GM12891 (cell line): ENCODE data around the gene HOXB3.
A peak's percentile ranks its signal among the peaks of the same experiment; 100 is the strongest.

Experiments used
- DNase-seq: peaks from one replicate; pipeline ENCODE4 v3.0.0; 2011; ENCODE audit warnings: low spot score; ENCODE audit not compliant: insufficient read length
- FAIRE-seq: peaks from 2 replicates; lab custom pipeline; 2011; peaks lifted over from hg19 to GRCh38; lab: Jason Lieb, UNC
- PAX5 ChIP-seq: IDR thresholded peaks from 2 replicates; pipeline ENCODE4 v1.6.1; 2011; ENCODE audit warnings: low read length, moderate library complexity, mild to moderate bottlenecking; ENCODE audit not compliant: insufficient read depth, severe bottlenecking
- POLR2A ChIP-seq: IDR thresholded peaks from 2 replicates; pipeline ENCODE4 v1.6.1; 2011; ENCODE audit warnings: low read depth, low read length, control low read depth
- POLR2AphosphoS5 ChIP-seq: IDR thresholded peaks from 2 replicates; pipeline ENCODE4 v1.6.1; 2011; ENCODE audit warnings: low read depth, low read length, control low read depth
- POU2F2 ChIP-seq: IDR thresholded peaks from 2 replicates; pipeline ENCODE4 v1.6.1; 2011; ENCODE audit warnings: low read depth, mild to moderate bottlenecking, control low read depth, low read length, moderate library complexity
- SPI1 ChIP-seq: IDR thresholded peaks from 2 replicates; pipeline ENCODE4 v1.6.1; 2011; ENCODE audit warnings: low read depth, low read length, control low read depth
- TAF1 ChIP-seq: IDR thresholded peaks from 2 replicates; pipeline ENCODE4 v1.6.1; 2011; ENCODE audit warnings: low read depth, low read length, control low read depth

Gene HOXB3

DNA sequence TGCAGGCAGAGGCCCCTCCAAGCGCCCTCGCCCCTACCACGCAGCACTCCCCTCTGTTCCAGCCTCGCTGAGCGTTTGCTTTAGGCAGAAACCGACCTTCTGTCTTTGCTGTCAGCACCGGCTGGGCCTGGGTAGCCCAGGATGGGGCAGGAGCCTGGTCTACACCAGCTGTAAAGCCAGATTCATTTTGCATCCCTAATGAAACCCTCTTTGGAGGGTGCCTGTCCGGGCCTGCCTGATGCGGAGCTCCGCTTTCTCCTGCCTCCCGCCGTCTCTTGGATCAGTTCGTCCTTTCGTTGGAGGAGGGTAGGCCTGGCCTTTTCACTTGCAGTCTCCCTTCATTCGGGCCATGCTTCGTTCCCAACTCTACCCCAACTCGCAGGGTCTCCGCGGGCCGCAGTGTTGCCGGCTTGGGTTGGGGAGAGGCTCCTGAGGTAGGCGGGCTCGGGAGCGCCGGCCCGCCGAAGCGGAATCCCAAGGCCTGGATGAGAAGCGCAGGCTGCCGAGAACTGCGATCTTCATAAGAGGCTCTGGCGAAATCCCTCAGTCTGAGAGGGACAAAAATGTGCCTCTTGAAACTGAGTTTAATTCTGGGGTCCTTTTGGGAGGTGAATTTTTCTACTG, 29.9 kb upstream of the HOXB3 start:
- DNase-seq (no peak), FAIRE-seq (no peak)
- TF ChIP-seq SPI1: no peak
- TF ChIP-seq POLR2AphosphoS5: no peak
- TF ChIP-seq TAF1: no peak
- no peak for TF ChIP-seq PAX5
- no peak for TF ChIP-seq POLR2A
- no peak for TF ChIP-seq POU2F2

DNA sequence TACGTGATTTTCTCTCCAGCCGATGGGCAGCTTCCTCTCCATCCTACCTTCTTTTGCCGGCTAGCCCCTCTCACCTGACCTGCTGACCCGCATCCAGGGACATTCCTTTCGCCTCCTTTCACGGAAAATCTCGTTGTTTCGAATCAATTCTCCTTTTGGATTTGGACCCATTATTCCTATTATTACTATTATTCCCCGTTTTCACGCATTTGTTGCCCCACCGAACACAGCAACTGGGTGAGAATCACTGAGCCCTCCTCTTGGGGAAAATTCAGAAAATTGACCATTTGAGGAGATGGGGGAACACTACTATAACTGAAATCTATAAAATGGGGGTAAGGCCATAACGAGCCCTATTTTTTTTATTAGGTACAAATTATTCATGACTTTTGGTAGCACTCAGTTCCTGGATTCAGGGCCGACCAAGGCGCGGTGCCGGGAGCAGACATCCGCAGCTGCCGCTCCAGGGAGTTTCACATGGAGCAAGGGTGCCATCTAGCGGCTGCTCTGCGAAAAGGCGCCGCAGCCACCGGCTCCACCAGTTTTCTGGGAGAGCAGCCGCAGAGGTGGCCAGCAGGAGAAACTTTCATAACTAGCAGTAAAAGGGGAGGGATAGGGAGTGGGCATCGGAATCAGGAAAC, 28.3 kb upstream of the HOXB3 start:
- FAIRE-seq (peak; percentile 93), DNase-seq (peak; percentile 91)
- TF ChIP-seq POLR2AphosphoS5: no peak
- no peak for TF ChIP-seq SPI1
- no peak for TF ChIP-seq POLR2A
- TF ChIP-seq TAF1: no peak
- no peak for TF ChIP-seq POU2F2

DNA sequence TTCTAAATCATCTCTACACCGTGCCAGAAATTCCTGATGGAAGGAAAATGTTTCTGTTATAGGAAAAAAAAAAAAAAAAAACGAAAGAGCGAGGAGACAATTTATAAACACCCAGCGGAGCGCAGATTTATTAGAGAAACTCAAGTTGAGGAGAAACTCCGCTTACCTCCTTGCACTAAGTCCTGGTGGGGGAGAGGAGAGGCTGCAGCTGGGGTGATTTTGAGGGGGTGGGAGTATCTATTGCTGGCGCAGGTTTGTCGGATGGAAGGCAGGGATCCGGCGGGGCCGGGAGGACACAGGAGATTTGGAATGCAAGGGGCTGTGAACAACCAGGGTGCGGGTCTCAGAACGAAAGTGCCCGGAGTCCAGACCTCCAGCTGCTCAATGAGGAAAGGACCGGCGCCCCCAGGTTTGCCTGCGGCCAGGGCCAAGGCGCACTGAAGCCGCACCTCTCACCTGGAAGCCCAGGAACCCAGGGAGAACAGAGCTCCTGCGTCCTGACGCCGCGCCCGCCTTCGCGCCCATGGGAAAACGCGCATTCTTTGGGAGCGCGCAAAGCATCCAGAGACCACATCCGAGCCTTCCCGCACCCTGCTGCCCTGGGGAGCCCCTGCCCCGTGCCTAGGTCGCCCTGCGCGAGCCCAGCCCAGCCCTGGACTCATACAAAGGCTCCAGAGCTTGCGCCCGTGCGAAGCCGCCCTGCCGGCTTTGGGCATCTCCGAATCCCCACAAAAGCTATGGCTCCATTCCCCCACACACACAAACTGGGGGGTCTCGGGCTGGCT, 27.6 kb upstream of the HOXB3 start:
- DNase-seq (no peak), FAIRE-seq (no peak)
- no peak for TF ChIP-seq POLR2AphosphoS5
- TF ChIP-seq POU2F2: no peak
- TF ChIP-seq PAX5: no peak
- TF ChIP-seq POLR2A: no peak
- no peak for TF ChIP-seq SPI1
- TF ChIP-seq TAF1: no peak

DNA sequence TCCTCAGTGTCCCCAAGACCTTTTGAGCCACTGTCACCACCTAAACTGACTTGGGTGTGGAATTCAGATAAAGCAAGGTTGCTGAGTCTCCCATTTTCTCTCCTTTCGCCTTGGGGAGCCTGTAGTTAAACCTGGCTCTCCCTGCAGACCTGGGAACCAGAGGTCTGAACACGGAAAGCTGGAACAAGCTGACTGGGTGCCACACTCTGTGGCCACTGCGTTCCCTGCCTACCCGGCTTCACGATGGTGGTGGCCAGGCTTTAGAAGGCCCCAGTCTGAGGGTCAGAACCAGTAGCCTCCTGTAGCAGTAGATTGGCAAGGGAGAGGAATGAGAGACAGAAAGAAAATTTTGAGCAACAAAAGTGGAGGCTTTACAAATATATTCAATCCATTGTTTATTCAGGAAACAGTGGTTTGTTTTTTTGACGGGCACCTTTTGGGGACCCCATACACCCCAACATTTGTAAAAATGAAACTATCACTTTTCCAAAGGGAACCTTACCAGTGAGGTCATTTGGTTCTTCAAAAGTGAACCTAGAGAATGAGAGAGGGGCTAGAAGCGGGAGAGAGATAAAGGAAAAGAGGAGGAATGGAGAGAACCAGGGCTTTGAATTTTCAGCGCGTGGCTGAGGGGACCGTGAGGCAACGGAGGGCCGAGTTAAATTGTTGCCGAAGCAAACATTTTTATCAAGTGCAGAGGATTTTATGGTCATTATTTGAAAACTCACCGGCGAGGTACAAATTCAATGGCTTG, 26.9 kb upstream of the HOXB3 start:
- no peak for TF ChIP-seq POLR2AphosphoS5
- no peak for TF ChIP-seq POLR2A
- no peak for TF ChIP-seq SPI1
- DNase-seq (no peak), FAIRE-seq (no peak)

DNA sequence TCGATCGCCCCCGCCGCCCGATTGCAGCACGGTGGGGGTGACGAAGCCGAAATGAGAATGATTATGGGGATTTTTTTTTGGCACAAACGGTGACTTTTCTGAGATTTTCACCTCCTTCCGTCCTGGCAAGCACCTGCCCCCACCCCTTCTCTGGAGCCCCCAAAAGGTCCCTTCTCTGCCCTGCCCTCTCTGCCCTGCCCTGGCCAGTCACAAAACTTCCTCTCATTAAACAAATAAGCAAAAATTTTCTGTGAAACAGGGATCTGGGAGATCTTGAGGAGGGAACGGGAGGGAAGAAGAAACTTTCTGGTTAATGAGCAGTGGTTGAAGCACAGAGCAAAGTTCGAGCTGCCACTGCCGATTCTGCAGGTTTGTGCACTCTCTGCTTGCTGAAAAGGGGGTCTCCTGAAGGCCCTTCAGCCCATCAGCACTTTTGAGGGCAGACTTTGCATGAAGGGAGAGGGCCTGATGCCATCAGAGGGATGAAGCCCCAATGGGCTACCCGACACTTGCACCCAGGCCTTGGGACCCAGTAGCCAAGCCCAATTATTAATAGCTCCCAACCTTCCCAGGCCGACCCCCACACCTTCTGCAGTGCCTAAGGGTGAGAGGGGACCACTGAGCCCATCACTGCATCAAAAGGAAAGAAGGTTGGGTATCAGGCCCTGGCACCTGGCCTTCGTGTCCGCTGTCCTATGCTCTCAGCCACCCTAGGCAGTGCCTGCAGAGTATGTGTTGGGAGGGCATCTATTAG, 26.1 kb upstream of the HOXB3 start:
- no peak for DNase-seq
- FAIRE-seq: no peak
- TF ChIP-seq POLR2A: no peak
- TF ChIP-seq SPI1: no peak
- no peak for TF ChIP-seq PAX5
- no peak for TF ChIP-seq POU2F2
- no peak for TF ChIP-seq TAF1
- TF ChIP-seq POLR2AphosphoS5: no peak

DNA sequence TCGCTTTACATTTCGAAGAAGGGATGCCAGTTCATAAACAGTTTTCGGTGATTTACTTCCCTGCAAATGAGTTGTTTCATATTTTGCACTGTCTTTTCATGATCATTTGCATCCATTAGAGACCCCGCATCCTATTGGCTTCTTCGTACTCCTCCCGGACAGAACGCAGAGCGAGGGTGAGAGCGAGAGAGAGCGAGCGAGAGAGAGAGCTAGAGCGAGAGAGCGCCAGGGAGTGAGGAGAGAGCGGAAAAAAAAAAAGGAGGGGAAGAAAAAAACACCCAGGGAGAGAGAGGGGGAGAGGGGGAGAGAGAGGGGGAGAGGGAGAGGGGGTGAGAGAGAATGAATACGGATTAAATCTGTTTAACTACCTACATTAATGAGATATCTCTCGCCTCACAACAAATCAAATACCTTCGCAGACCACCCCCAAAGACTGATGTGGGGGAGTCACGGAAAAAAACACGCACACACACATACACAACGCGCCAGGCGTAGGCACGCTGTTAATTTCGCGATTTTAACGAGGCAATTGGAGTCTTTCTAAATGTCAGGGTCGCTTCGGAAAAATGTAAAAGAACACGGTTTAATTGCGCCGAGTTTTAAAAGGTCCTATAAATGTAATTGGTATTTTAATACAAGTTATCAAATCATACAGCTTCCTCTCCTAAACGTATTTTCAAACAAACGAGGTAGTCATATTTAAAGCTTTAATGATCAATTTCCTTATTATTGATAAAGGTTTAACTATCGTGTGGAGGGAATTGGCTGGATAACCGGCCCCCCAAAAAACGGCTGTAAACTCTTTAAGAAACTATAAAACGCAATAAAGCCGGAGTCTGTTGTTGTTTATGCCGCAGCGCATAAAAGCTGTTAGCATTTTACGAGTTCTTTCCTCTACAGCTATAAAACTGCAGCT, 25.3 kb upstream of the HOXB3 start, which contains the start of gene HOXB8:
Gene HOXB8 (minus strand): TSS at position 246 of the 916 bp plus-strand sequence. CDS start 588 bp downstream, outside the sequence.
- TF ChIP-seq POLR2A (no peak), PAX5 (no peak), TAF1 (no peak), POLR2AphosphoS5 (no peak), POU2F2 (no peak), SPI1 (no peak)
- no peak for DNase-seq
- no peak for FAIRE-seq

DNA sequence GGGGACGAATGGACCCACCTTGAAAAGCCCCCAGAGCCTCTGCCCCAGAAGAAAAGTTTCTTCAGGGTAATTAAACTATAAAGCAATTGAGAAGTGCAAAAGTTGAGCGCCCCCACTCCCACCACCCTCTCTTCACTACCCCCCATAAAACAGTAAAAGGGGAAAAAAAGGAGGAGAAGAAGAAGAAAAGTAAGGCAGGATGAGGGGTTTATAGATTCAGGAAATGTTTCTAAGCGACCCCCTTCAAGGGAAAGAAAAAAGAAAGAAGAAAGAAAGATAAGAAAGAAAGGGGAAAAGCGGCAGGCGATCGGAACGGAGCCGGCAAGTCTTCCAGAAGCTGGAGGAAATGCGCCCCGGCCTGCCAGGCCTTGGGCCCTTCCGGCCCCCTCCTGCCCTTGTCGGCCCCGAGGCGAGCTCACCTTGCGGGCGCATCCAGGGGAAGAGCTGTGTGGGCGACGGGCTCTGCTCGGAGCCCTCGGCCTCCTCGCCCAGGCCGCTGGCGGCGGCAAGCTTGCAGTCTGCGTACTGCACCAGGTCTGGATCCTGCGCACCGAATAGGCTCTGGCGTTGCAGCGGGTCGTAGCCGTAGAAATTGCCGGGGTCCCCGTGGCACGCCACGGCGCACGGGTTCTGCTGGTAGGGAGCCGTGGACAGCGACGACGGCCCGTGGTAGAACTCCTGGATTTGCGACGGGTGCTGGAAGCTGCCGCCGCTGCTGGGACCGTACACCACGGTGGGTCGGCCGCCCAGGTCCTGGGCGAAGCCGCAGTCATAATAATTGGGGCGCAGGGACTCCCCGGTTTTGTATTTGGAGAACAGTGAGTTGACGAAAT, 24.0 kb upstream of the HOXB3 start:
- no peak for TF ChIP-seq SPI1
- no peak for TF ChIP-seq TAF1
- no peak for TF ChIP-seq POLR2A
- no peak for TF ChIP-seq POLR2AphosphoS5
- TF ChIP-seq POU2F2: no peak
- TF ChIP-seq PAX5: no peak
- DNase-seq: no peak
- no peak for FAIRE-seq
